ENCODE measurements around the gene TBC1D17. TPM values are rescaled to one million over a fixed set of nuclear protein-coding genes. Genes with fewer than 3 reads are reported as not detected.

The TBC1D17 gene
- polyA plus RNA-seq, 1 donor (not counting 4 experiments of a cell fraction or from before 2014, with no cell fraction given) = 9.4 TPM

GRCh38 chr19:49927526-49928264 is 50.2 kb downstream of the TBC1D17 start:
- no peak for FAIRE-seq
- TF ChIP-seq EZH2 (IDR thresholded peaks at IDR 0.05; ENCODE audit: low read length) = no peak
- TF ChIP-seq CTCF (optimal IDR thresholded peaks at IDR 0.05 in 1 of 3, IDR thresholded peaks at IDR 0.05 in 1 of 3, conservative IDR thresholded peaks at IDR 0.05 in 1 of 3; ENCODE audit: extremely low read depth in 1 of 3, insufficient read depth in 2 of 3, low read length in 3 of 3) = no peak
- Histone ChIP-seq H3K36me3 (ENCODE audit: control insufficient read depth in 2 of 2, extremely low read depth in 1 of 2, insufficient read depth in 2 of 2, low read length in 2 of 2) (peaks cover 15 to 35% of the 10 kb centered on the region in 2 experiments), H3K9ac (ENCODE audit: control insufficient read depth, extremely low read depth, insufficient read depth, low read length) (no peak overlapping the region), H3K9me1 (ENCODE audit: control insufficient read depth, extremely low read depth, insufficient read depth, low read length) (peaks cover 2% of the 10 kb centered on the region), H3K27ac (ENCODE audit: control insufficient read depth, insufficient read depth, low read length) (peak overlapping the region; percentile 97), H3K79me2 (ENCODE audit: control insufficient read depth, insufficient read depth, low read length) (peaks cover 61% of the 10 kb centered on the region), H4K20me1 (ENCODE audit: control insufficient read depth, extremely low read depth, insufficient read depth, low read length) (peaks cover 3% of the 10 kb centered on the region), H3K9me3 (ENCODE audit: control insufficient read depth, low read depth, low read length) (no peaks in the 10 kb centered on the region), H2AFZ (ENCODE audit: control insufficient read depth, low read length) (no peak overlapping the region), H3K27me3 (ENCODE audit: control insufficient read depth, extremely low read depth, insufficient read depth, low read length) (no peaks in the 10 kb centered on the region), H3K4me3 (ENCODE audit: control insufficient read depth in 2 of 3, extremely low read depth in 1 of 3, insufficient read depth in 2 of 3, low read depth in 1 of 3, low read length in 3 of 3) (no peak overlapping the region), H3K4me1 (ENCODE audit: control insufficient read depth, extremely low read depth, insufficient read depth, low read length) (peaks cover 22% of the 10 kb centered on the region), H3K4me2 (ENCODE audit: control insufficient read depth, extremely low read depth, insufficient read depth, low read depth, low read length) (peak overlapping the region; percentile 33)
- no peak for DNase-seq (ENCODE audit: low read depth, low spot score)
- dilution Hi-C loops (cut with MboI; ENCODE audit: extremely low pct_ligation_motif_present, low sequenced_read_pairs) = no loop called here

GRCh38 chr19:49929121-49929610 is 51.7 kb downstream of the TBC1D17 start, which contains the start of the genes ATF5 and NUP62:
TSS of gene ATF5 (plus strand) at chr19:49929205. CDS start at chr19:49930851, 1,646 bp downstream.
TSS of gene NUP62 (minus strand) at chr19:49929504. CDS start at chr19:49909807, 19,697 bp downstream.
- DNase-seq (ENCODE audit: low read depth, low spot score) = peak; percentile 80
- Histone ChIP-seq H3K4me1 (ENCODE audit: control insufficient read depth, extremely low read depth, insufficient read depth, low read length) (peaks cover 22% of the 10 kb centered on the region), H3K9me3 (ENCODE audit: control insufficient read depth, low read depth, low read length) (no peaks in the 10 kb centered on the region), H4K20me1 (ENCODE audit: control insufficient read depth, extremely low read depth, insufficient read depth, low read length) (peaks cover 3% of the 10 kb centered on the region), H3K9ac (ENCODE audit: control insufficient read depth, extremely low read depth, insufficient read depth, low read length) (peak within 1 kb of the TSS; percentile 98), H3K4me2 (ENCODE audit: control insufficient read depth, extremely low read depth, insufficient read depth, low read depth, low read length) (peak within 1 kb of the TSS; percentile 88), H3K36me3 (ENCODE audit: control insufficient read depth in 2 of 2, extremely low read depth in 1 of 2, insufficient read depth in 2 of 2, low read length in 2 of 2) (peaks cover 13 to 24% of the 10 kb centered on the region in 2 experiments), H2AFZ (ENCODE audit: control insufficient read depth, low read length) (peak within 1 kb of the TSS; percentile 96), H3K79me2 (ENCODE audit: control insufficient read depth, insufficient read depth, low read length) (peaks cover 46% of the 10 kb centered on the region), H3K27me3 (ENCODE audit: control insufficient read depth, extremely low read depth, insufficient read depth, low read length) (no peaks in the 10 kb centered on the region), H3K4me3 (ENCODE audit: control insufficient read depth in 2 of 3, extremely low read depth in 1 of 3, insufficient read depth in 2 of 3, low read depth in 1 of 3, low read length in 3 of 3) (peak within 1 kb of the TSS; percentile 82 to 97 (median 93)), H3K9me1 (ENCODE audit: control insufficient read depth, extremely low read depth, insufficient read depth, low read length) (peaks cover 2% of the 10 kb centered on the region), H3K27ac (ENCODE audit: control insufficient read depth, insufficient read depth, low read length) (peak within 1 kb of the TSS; percentile 97)
- dilution Hi-C loops (cut with MboI; ENCODE audit: extremely low pct_ligation_motif_present, low sequenced_read_pairs) = no loop called here
- TF ChIP-seq EZH2 (IDR thresholded peaks at IDR 0.05; ENCODE audit: low read length) (no peak), CTCF (optimal IDR thresholded peaks at IDR 0.05 in 1 of 3, IDR thresholded peaks at IDR 0.05 in 1 of 3, conservative IDR thresholded peaks at IDR 0.05 in 1 of 3; ENCODE audit: extremely low read depth in 1 of 3, insufficient read depth in 2 of 3, low read length in 3 of 3) (no peak)
- FAIRE-seq = no peak
